ENCODE data around the gene IL17A.
A peak's percentile ranks its signal among the peaks of the same experiment; 100 is the strongest.

Gene IL17A

DNA sequence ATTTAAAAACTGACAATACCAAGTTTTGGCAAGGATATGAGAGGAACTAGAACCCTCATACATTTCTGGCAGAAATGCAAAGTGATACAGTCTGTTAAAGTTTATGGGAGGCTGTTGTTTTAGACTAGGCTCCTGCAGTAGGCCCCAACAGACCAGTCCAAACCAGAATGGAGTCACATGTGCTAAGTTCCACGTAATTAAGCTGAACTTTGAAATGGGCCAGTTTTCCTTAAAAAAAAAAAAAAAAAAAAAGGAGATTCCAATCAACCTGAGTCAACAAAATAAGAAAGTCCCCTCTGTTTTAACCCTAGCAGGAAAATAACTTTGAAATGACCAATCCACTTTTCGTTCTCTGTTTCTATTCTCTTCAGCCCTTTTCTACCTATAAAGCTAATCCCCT, 31.6 kb downstream of the IL17A start:
- DNase-seq = no peak

DNA sequence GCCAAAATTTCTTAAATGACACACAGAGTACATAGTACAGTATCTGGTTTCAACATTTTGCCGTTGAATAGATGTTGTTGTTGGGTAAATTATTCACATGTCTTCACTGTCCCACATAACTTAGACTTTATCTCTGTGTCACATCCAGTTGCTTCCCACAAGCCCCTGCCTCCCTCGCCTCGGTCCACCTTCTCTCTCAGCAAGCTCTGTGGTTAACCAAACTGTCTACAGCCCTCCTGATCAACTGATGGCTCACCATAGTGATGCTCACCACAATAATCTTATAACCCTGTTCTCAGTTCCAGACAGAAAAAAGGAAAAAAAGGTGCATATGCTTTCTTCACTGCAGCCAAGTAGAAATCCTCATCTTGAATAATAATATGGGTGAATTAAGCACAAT, 35.1 kb downstream of the IL17A start:
- DNase-seq = peak; percentile 22

DNA sequence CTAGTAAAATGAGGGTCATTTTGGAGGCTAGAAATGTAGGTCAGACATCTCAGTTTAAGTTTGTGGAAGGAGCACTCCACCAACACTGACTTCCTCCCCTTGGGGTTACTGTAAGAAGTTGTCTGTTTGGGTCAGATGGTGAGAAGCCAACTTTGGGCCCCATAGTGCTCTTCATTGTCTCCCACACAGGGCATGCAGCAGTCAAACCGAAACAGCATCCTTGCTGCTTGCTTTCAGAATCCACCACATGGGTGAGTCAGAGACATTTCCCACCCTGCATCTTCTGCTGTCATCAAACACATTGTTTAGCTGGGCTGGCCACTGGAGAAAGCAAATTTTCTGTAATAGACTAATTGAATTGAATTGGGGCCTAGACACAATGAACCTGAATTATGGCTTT, 41.3 kb downstream of the IL17A start:
- DNase-seq = peak; percentile 59

DNA sequence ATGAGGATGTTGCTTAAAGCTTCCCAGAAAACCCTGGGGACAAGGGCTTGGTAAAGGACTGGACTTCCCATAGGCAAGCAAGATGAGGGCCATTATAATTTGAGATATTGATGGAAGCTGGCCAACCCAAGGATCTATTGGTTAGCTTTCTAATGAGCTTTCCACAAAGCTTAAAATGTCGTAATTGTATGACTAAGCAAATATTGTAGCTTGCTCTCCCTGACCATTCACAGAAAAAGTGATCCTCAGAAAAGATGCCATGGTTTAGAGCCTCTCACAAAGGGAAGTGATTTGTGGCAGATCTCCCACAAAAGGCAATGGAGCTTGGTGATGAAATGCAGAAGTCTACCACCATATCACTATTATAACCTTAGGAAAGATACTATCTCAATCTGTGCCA, 44.5 kb downstream of the IL17A start:
- DNase-seq = no peak

DNA sequence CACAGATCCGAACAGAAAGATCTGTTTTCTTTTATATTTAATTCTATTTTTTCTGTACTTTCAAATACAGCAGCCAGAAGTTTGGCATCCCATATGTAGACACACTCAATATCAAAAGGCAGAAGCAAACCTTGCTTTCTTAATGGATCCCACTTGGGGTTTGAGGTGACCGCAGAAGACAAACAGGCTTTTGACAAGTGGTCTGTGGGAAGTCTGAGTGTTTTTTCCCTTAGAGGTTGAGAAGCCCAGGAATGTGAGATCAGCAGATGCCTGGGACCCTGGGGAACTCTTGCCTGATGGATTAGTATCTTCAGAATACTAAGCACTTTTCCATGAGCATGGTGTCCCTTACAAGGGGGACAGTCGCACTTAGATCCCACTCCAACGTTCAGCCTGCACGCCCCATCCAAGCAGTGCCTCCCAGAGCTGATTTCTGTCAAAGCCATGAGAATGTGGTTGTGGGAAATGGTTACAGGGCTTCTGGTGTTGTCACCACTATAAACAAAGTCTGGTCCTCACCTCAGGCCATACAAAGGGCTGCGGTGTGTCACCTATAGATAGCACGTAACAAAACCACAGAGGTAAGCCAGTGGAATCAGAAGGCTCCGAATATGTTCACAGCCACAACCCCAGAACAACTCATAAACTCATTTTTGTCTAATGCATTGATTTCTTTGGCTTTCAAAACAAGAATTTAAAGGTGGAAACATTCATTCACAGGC, 45.4 kb downstream of the IL17A start:
- peak; percentile 22 for DNase-seq

DNA sequence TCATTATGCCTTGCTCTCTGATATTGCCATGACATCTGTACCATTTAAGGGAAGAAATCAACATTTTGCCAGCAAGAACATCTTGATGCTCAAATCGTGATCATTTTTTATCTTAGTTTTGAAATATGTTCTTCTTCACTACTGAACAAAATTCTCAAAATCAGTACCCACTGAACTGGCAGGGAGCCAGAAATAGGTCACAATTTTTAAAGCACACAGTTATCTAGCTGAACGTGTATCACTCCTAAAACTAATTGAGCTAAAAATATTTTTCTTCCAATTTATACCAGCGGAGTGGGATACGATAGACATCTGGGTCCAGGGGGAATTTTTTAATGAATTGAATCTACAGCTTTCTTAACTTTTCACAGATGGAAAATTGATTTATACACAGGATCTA, 46.8 kb downstream of the IL17A start:
- no peak for DNase-seq

DNA sequence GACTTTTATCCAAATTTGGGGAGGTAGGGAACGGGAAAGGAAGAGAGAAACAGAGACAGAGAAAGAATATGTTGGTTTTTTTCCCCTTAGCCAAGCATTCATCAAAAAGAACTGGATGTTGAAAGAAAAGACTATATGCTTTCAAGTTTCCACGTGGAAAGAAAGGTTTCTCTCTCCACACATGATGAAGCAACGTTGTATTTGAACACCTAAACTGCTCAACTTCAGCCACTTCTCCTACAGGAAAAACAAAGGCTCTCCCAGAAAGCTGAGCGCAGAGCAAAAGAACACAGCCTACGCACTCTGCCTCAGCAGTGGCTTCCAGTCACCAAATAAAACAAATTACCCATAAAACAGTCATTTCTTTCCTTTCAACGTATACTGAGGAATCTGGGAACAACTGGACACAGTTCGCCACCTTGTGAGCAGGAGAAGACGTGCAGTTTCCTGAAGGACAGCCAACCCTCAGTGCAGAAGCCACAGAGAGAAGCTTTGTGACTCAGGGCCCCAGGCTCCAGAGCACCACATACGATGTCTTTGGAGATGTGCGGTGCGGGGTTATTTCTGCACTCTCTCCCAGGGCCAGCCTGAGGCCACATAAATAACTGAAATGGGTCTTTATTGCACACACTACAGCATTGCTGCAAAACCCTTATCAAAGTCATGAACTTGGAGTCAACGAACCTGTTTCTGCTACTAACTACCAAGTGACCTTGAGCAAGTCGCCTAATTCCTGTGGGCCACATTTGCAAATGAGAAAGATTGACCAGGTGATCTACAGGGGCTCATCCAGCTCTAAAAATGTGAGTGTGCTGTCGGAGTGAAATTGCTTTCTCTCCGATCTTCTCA, 48.0 kb downstream of the IL17A start:
- peak; percentile 4 for DNase-seq
